Neural cell (in vitro differentiated cells): ENCODE data around the gene C4orf51. TPM values are rescaled to one million over a fixed set of nuclear protein-coding genes. Genes with fewer than 3 reads are reported as not detected.

Experiments used
- H2AFZ ChIP-seq: fragments of 200-600, 300-800 bp; sonication (generic), shearing (Covaris generic); 2 replicates; pipeline ENCODE4 v1.6.0; 2014; ENCODE audit warnings: low read depth, mild to moderate bottlenecking, antibody characterized with exemption, low read length, moderate library complexity
- H3F3A ChIP-seq: fragments of 200-600 bp; shearing (Covaris generic); 2 replicates; pipeline ENCODE4 v1.6.1; 2016; ENCODE audit warnings: mild to moderate bottlenecking, moderate library complexity, mixed read lengths, antibody characterized with exemption, low read length; ENCODE audit not compliant: insufficient read depth, poor library complexity, severe bottlenecking
- H3K27ac ChIP-seq: fragments of 200-600, 300-800 bp; sonication (generic), shearing (Covaris generic); 2 replicates; pipeline ENCODE4 v1.5.1; 2014; ENCODE audit warnings: mild to moderate bottlenecking, low read length, moderate library complexity
- H3K27me3 ChIP-seq: fragments of 300-800, 200-600 bp; sonication (generic), shearing (Covaris generic); 2 replicates; pipeline ENCODE4 v1.6.0; 2014; ENCODE audit warnings: mild to moderate bottlenecking, low read depth, low read length, moderate library complexity; ENCODE audit not compliant: insufficient read depth
- H3K36me3 ChIP-seq: fragments of 300-800, 200-600 bp; sonication (generic), shearing (Covaris generic); 2 replicates; pipeline ENCODE4 v1.5.1; 2014; ENCODE audit warnings: mild to moderate bottlenecking, antibody characterized with exemption, low read length, moderate library complexity; ENCODE audit not compliant: insufficient read depth
- H3K4me2 ChIP-seq: fragments of 300-800, 200-600 bp; sonication (generic), shearing (Covaris generic); 2 replicates; pipeline ENCODE4 v1.6.0; 2014; ENCODE audit warnings: mild to moderate bottlenecking, low read length
- H3K4me3 ChIP-seq: fragments of 300-800, 200-600 bp; sonication (generic), shearing (Covaris generic); 2 replicates; pipeline ENCODE4 v1.5.1; 2014; ENCODE audit warnings: mild to moderate bottlenecking, low read length, moderate library complexity
- H3K79me2 ChIP-seq: fragments of 200-600 bp; shearing (Covaris generic); replicated peaks from 2 replicates; pipeline ENCODE4 v1.6.0; 2014; ENCODE audit warnings: mild to moderate bottlenecking, low read length, moderate library complexity; ENCODE audit not compliant: insufficient read depth
- H3K9ac ChIP-seq: fragments of 300-800, 200-600 bp; sonication (generic), shearing (Covaris generic); 2 replicates; pipeline ENCODE4 v1.6.1; 2016; ENCODE audit warnings: mild to moderate bottlenecking, low read length, mixed read lengths
- H3K9me2 ChIP-seq: fragments of 200-600 bp; shearing (Covaris generic); 2 replicates; pipeline ENCODE4 v1.6.1; 2016; ENCODE audit warnings: mild to moderate bottlenecking, low read length, mixed read lengths; ENCODE audit not compliant: insufficient read depth
- H3K9me3 ChIP-seq: fragments of 200-600, 300-800 bp; sonication (generic), shearing (Covaris generic); 2 replicates; pipeline ENCODE4 v1.6.1; 2016; ENCODE audit warnings: mild to moderate bottlenecking, mixed run types, low read length, moderate library complexity, mixed read lengths
- H4K20me1 ChIP-seq: fragments of 200-600 bp; shearing (Covaris generic); 2 replicates; pipeline ENCODE4 v1.6.1; 2016; ENCODE audit warnings: mild to moderate bottlenecking, mixed run types; ENCODE audit not compliant: insufficient read depth
- CTCF ChIP-seq: fragments of 450-650 bp; IDR thresholded peaks from 2 replicates; pipeline ENCODE4 v1.5.1; 2014; ENCODE audit warnings: antibody characterized with exemption, mild to moderate bottlenecking, moderate library complexity; ENCODE audit not compliant: poor library complexity, severe bottlenecking
- EP300 ChIP-seq: fragments of 450-650 bp; conservative IDR thresholded peaks from 2 replicates; pipeline ENCODE4 v1.6.1; 2014; ENCODE audit warnings: antibody characterized with exemption, mild to moderate bottlenecking, moderate library complexity; ENCODE audit not compliant: poor library complexity, severe bottlenecking
- EZH2 ChIP-seq: fragments of 200-600, 300-800 bp; shearing (Covaris generic), sonication (generic); IDR thresholded peaks from 2 replicates; pipeline ENCODE4 v1.6.1; 2014; ENCODE audit warnings: antibody characterized with exemption, low read length, borderline replicate concordance, mild to moderate bottlenecking; ENCODE audit not compliant: insufficient read depth, poor library complexity, severe bottlenecking
- MXI1 ChIP-seq: fragments of 450-650 bp; conservative IDR thresholded peaks from 2 replicates; pipeline ENCODE4 v1.6.1; 2014; ENCODE audit warnings: antibody characterized with exemption, mild to moderate bottlenecking; ENCODE audit not compliant: poor library complexity, severe bottlenecking
- POLR2AphosphoS5 ChIP-seq: IDR thresholded peaks from 2 replicates; pipeline ENCODE4 v1.6.1; 2012
- RAD21 ChIP-seq: fragments of 450-650 bp; conservative IDR thresholded peaks from 2 replicates; pipeline ENCODE4 v1.6.1; 2014; ENCODE audit warnings: antibody characterized with exemption, mild to moderate bottlenecking, moderate library complexity
- REST ChIP-seq: IDR thresholded peaks from 2 replicates; pipeline ENCODE4 v1.6.1; 2012; ENCODE audit warnings: borderline replicate concordance
- SMC3 ChIP-seq: fragments of 450-650 bp; conservative IDR thresholded peaks from 2 replicates; pipeline ENCODE4 v1.6.1; 2014; ENCODE audit warnings: antibody characterized with exemption, mild to moderate bottlenecking, moderate library complexity; ENCODE audit not compliant: poor library complexity
- TAF1 ChIP-seq: IDR thresholded peaks from 2 replicates; pipeline ENCODE4 v1.6.1; 2012; ENCODE audit warnings: low read depth
- polyA plus RNA-seq: library from polyadenylated mRNA; depleted of rRNA; stranded (reverse); fragments of >200 nt; gene quantifications from 2 replicates; pipeline ENCODE4 v1.2.3, GENCODE V29; 2014

Gene C4orf51
- polyA plus RNA-seq, 1 donor from 2014 or later: not detected

GRCh38 chr4:145755802-145756201, 75.9 kb downstream of the C4orf51 start:
- TF ChIP-seq RAD21 (no peak), POLR2AphosphoS5 (no peak), REST (no peak), SMC3 (no peak), MXI1 (no peak), EZH2 (no peak), CTCF (no peak), EP300 (no peak), TAF1 (no peak)
- Histone ChIP-seq H3K27me3 (no peaks in the 10 kb centered on the region), H3K4me3 (no peak overlapping the region), H3K27ac (no peak overlapping the region), H3F3A (no peaks in the 10 kb centered on the region), H3K79me2 (no peaks in the 10 kb centered on the region), H3K9me3 (no peaks in the 10 kb centered on the region), H4K20me1 (no peaks in the 10 kb centered on the region), H2AFZ (no peak overlapping the region), H3K36me3 (peaks cover 16% of the 10 kb centered on the region), H3K4me2 (no peak overlapping the region), H3K9ac (no peak overlapping the region), H3K9me2 (no peaks in the 10 kb centered on the region)

GRCh38 chr4:145756244-145756643, 76.3 kb downstream of the C4orf51 start:
- TF ChIP-seq EZH2 (no peak), EP300 (no peak), POLR2AphosphoS5 (no peak), CTCF (no peak), RAD21 (no peak), SMC3 (no peak), REST (no peak), TAF1 (no peak), MXI1 (no peak)
- no peaks in the 10 kb centered on the region for H3K27me3 ChIP-seq
- H4K20me1 ChIP-seq: no peaks in the 10 kb centered on the region
- H3F3A ChIP-seq: no peaks in the 10 kb centered on the region
- no peaks in the 10 kb centered on the region for H3K79me2 ChIP-seq
- H3K36me3 ChIP-seq: peaks cover 17% of the 10 kb centered on the region
- H3K9ac ChIP-seq: no peak overlapping the region
- H3K4me2 ChIP-seq: no peak overlapping the region
- no peak overlapping the region for H2AFZ ChIP-seq
- no peak overlapping the region for H3K27ac ChIP-seq
- H3K4me3 ChIP-seq: no peak overlapping the region
- no peaks in the 10 kb centered on the region for H3K9me3 ChIP-seq
- H3K9me2 ChIP-seq: no peaks in the 10 kb centered on the region
